Stimulated activated CD4-positive, alpha-beta T cell treated with anti-CD3 and anti-CD28 coated beads, Interleukin-15, amount 100 ng/mL, for 1 hour (primary cell): ENCODE results near the gene S100A11.

ENCODE experiments used
- DNase-seq, 2 donors: peaks; one replicate each; pipeline ENCODE4 v3.0.0-alpha.2; 2020; ENCODE audit warnings: low read depth in 1 of 2, low spot score in 1 of 2

The S100A11 gene

DNA sequence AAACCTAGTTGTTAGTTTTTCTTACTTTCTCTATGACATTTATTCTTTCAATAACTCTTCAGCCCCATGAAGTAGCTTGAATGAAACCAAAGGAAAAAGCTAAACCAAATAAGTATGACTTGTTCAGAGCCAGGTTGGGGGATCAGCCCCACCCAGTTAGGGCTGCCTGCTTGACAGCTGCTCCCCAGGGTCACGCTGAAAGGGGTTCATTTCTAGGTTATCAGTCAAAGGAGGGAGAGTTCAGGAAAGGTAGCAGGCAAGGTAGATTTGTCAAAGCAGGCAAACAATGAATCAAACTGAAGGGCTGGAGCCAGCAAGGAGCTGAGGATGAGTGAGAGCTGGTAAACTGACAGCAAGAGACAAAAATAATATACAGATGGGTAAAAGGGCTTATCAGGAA is 3.1 kb upstream of the S100A11 start:
- DNase-seq = no peak

DNA sequence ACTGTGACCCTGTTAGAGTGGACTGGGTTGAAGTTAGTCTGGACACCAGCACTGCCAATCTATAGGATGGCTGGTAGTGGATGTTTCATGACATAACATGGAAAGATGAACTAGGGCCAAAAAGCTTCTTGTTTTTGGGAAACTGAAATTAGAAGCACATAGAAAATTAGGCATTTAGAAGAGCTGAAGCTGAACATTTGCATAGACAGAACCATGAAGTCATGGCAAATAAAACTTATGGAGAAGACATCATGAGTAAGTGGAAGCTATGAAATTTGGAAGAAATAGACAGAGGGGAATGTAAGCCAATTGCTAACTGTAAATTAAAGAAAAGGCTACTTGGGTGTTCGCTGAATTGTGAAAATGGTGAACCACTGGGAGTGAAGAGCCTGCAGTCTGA is 2.7 kb upstream of the S100A11 start:
- no peak for DNase-seq

DNA sequence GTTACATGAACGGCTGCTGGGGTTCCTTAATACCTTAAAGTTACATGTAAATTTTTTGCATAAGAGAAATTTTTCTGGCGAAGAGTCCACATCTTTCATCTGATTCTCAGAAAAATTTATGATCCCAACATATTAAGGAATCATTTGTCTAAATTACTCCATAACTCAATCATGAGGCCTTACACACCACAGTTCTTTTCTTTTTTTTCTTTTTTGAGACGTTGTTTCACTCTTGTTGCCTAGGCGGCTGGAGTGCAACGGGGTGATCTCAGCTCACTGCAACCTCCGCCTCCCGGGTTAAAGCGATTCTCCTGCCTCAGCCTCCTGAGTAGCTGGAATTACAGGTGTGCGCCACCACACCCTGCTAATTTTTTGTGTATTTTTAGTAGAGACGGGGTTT is 2.1 kb upstream of the S100A11 start:
- no peak for DNase-seq

DNA sequence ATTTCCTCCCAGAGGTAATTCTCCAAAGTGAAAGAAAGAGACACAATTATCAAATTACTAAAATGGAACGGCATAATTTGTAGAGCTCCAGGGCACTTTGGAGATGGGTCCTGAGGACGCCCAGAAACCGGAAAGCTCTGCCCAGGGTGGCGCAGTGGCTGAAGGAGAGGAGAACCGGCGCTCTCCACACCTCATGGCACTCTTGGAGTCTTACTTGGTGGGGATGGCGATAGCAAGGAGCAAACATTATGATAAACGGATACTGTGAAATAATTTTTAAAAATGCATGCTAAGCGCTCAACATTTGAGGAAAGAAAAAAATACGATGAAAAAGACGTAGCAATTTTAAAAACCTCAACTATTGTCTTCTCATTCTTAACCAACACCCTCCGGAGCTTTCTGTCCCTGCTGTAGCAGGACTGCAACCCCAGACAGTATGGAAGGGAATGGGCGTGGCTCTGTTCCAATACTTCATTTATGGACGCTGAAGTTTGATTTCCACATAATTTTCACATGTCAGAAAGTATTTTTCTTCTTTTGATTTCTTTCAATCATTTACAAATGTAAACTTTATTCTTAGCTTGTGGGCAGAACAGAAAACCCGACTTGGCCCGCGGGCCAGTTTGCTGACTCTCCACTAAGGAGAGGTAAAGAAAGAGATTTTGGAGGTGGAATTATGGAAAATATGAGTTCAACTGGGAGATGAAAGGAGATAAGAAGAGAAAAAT is 1.1 kb downstream of the S100A11 start:
- DNase-seq = no peak

- DNase-seq = peak; percentile 32 to 40
Measured at GRCh38 chr1:152034654-152035538, 1.9 kb downstream of the S100A11 start.

DNA sequence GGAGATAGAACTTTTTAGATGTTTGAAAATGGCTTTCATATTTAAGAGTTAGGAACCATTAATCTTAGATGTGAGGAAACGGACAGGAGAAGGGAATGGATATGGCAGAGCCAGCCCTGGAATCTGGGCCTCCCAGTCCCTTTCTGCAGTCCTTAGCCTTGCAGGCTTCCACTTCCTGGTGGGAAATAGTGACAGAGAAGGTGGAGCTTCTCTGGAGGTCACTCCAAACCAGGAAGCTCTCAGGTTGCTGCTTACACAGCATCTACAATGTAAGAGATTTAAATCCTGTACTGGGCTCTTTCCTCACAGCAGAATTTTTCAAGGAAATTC is 2.5 kb downstream of the S100A11 start:
- DNase-seq = no peak

GRCh38 chr1:152029929-152030211 is 6.9 kb downstream of the S100A11 start:
- no peak for DNase-seq

DNA sequence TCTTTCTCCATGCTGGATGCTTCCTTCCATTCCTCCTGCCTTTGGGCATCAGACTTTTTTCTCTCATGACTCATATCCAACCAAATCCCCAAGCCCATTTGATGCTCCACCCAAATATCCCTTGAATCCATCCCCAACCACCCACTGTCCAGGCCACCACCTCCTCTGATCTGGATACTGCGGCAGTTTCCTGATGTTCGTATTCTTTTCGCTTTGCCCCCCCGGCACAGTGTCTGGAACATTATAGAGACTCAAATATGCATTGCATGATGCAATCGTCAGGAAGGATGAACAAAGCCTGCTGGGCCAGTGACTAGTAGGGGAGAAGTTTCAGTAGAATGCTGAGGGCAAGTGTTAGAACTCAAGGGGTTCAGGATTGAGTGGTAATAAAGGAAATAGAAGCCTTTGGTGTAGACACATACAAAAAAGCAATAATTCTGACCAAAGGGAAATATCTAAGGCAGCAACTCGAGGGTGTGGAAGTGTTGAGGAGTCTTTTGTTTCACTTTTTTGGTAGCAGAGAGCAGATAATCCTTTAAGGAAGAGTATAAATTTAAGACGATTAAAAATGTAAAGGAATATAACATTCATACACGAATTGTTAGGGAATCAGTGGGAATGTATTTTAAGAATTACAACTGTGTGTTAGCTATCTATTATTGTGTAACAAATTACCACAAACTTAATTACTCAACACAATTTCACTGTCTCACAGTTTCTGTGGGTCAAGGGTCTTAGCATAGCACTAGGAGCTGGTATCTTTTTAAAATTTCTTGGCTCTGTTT is 7.5 kb downstream of the S100A11 start:
- DNase-seq = no peak

- DNase-seq = no peak
Measured at GRCh38 chr1:152026895-152027294, 9.9 kb downstream of the S100A11 start.

GRCh38 chr1:152024223-152024622 is 12.6 kb downstream of the S100A11 start:
- no peak for DNase-seq

- no peak for DNase-seq
Measured at GRCh38 chr1:152023221-152023620, 13.6 kb downstream of the S100A11 start.

DNA sequence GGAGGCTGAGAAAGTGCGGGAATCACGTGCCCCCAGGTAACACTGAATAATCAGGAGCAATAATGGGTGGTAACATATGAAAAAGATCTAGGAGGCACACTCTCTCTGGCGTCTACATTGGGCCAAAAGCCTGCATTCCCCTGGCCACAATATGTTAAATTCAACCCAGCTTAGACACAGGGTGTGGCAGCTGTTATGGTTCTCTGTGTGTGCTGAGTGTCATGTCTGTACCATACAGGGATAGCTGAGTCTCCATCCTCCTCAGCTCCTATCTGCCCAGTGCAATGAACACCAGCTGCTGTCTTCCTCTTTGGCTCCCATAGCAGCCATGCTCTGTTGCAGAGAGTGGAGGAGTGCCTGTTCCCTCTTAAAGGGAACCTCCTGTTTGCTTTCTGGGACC is 14.3 kb downstream of the S100A11 start:
- DNase-seq = no peak

- no peak for DNase-seq
Measured at GRCh38 chr1:152021569-152021968, 15.2 kb downstream of the S100A11 start.

DNA sequence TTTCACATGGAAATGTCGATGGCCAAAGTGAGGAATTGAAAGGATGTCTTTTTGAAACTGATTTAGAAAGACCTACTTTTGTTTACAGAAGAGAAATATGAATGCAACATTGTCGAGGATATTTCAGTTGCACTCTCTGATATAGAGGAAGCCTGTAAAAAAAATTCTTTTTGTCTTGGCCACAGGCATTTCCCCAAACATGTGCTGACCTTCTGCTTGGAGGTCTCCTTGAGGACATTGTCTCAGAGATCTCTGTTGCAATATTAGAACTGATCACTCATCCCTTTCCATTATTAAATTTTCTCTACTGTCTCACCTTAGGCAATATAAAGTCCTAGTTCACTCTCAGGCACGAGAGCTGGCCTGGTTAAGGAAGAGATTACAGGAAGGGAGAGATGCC is 16.0 kb downstream of the S100A11 start:
- DNase-seq = no peak

DNA sequence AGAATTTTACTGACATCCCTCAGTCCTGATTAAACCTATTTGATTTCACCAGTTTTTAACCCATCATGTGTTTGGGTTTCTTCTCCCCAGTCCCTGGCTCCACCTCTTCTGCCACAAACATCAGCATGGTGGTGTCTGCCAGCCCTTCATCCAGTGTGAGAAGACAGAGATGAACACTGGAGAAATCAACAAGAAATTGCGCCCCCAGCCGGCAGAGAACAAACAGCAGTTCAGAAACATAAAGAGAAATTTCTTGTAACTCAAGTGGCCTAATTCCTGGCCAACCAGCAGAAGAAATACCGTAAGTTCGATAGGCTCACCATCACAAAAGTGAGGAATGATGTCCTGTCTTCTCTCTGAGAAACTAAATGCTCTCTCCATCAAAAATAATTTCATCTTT is 18.3 kb downstream of the S100A11 start:
- no peak for DNase-seq

DNA sequence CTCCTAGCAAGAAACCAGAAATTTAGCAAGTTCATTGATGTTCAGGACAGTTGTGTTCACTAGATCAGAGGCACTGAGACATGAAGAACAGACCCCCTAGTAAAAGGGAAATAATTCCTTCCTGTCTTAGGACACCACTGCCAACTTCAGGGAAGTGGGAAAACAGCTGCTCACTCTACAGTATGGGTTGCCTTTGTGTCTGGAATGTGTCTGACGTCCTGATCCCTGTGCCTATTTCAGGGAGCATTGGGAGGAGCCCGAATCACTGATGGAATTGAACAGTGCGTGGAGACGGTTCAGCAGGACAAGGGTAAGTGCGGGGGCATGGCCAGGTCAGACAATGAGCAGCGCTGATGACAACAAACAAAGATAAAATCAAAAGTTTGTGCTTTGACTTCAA is 21.0 kb downstream of the S100A11 start:
- DNase-seq = no peak

GRCh38 chr1:152014943-152015342 is 21.9 kb downstream of the S100A11 start:
- DNase-seq = no peak

DNA sequence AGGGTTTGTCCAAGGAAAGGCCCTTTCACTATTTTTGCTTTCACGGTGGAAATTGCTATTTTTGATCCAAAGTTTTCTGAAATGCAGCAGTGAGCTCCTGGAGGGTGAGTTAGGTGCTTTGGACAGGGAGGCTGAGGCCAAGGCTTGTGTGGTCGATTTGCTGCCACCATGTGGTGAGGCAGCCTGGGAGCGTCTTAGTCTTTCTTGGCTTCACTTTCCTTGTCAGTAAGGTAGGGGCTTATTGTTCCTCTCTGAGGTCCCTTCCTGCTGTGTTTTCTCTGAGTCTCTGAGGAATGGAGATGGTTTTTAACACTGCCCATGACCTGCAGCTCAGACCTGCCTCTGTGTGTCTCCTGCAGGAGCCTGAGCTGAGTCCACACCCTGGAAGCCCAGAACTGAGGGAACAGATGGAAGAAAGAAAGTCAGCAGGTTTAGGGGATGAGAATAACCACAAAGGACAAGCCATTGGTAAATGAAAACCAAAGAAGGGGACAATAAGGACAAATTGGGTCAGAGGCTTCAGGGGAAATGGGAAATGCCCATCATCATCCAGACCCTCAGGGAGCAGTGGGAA is 23.1 kb downstream of the S100A11 start:
- no peak for DNase-seq

- DNase-seq = no peak
Measured at GRCh38 chr1:152009691-152010090, 27.1 kb downstream of the S100A11 start.

GRCh38 chr1:152007047-152007446 is 29.8 kb downstream of the S100A11 start:
- no peak for DNase-seq

- DNase-seq = no peak
Measured at GRCh38 chr1:152005360-152005912, 31.4 kb downstream of the S100A11 start.
